HG03442 (cell line): ENCODE results near the gene SLC9A6.
"Not testable (repeated sequence)": the region's sequence is repeated elsewhere in the genome, so short reads cannot be mapped to it uniquely, and the experiment has no call there.

ENCODE experiments used
- ATAC-seq: cut with Tn5 transposase; IDR thresholded peaks from one replicate; pipeline ENCODE4 v1.9.1; 2021; ENCODE audit warnings: mild to moderate bottlenecking, moderate library complexity; ENCODE audit not compliant: unreplicated experiment

SLC9A6 gene

DNA sequence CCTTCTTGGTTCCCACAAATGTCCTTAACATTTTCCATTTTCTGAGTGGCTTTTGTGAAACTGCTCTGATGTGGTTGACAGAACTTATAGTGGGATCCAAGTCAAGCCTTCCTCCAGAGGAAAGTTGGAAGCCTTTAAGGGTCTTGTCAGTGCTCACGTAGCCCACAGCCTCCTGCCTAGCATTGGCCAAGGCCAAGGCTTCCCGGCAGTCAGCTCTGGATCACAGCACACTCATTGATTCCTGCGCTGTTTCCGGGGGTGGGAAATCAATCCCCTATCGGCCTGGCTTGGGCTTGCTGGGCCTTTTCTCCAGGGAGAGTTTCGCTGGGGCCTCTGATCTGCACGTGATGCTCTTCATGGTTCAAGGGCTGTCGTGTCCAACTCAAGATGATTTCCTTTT, 76.1 kb downstream of the SLC9A6 start:
- ATAC-seq, result no peak

DNA sequence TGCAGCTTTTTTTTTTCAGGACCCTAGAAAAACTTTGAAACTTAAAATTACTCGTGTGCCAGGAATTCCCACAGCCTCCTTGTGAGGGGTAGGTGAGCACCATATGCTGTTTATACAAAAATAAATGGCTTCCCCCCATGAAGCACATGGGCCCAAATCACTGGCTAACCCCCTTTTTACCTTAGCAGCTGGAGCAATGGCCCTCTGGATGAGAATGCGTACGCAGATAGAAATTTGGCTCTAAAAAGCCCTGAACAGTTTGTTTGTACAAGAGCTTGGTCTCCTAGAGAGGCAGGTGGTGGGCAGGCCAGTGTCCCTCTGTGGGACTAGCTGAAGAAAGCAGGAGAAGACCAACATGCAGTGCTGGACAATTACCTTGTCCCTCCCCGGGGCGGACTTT, 76.5 kb downstream of the SLC9A6 start:
- no peak for ATAC-seq

DNA sequence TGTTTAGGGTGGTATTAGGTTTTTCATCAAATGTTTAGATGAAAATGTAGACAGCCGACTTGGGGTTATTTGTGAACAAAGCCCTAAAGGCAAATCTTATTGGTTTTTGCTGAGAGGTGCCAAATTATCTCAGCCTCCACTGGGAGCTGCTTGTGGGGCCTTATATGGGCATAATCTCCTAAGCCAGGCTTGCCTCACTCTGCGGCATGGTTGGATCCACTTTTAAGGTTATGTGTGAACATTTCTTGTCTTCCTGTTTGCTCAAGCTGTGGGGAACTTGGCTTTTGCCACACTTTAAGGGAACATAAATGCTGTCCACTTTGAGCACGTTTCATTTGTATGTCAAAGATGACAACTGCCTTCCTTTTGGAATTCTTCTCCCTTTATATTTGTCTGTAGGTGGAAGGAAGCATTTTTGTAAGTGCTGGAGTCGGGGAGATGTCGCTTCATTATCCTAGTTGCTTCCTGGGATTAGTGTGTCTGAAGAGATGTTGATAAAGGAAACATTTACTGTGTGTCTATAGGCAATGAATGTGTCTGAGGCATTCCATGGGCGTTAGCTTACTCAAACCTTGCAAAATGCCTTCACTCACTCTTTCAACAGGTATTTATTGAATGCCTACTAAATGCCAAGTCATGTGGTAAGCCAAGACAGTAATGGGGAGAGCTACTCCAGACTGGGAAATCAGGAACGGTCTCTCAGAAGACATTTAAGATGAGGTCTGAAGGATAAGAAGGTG, 78.3 kb downstream of the SLC9A6 start:
- ATAC-seq, result no peak

DNA sequence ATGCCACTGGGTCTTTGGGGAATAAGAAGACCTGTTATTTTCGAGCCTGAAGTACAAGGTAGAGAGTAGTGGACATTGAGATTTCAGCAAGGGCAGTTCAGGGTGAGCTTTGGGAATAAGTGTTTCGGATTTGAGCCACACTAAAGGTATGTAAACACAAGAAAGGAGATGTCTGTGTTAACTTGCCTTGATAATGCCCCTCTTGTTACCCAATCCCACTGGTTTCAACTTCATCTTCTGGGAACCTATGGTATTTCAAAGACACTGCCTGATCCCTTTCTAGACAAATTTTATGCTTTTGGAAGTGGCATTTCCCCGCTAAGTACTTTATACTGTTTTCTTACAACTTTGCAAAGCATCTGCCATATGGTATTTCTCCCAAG, 79.4 kb downstream of the SLC9A6 start:
- ATAC-seq, result no peak

DNA sequence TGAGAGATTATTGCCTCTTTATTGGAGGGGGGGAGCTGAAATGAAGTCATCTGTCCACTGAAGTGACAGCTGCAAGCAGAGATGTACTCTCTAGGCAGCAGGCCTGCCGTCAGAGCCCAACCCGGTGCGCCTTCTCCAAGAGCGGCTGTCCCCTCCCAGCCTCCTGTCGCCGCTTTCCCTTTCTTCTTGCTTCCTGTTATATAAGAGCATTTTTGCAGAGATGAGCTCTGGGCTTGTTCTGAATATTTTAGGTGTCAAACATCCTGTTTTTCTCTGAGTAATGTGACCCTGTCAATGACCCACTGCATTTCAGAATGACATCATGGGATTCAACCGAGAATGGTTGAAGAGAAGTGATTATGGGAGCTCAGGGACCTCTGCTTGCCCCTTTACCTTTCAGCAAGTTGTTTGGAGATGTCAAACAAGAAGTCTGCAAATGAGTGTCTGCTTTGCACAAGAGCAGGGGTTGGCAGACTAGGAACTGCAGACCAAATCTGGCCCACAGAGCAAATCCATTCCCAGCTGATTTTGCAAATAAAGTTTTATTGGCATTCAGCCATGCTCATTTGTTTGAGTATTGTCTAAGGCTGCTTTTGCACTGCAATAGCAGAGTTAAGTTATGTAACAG, 79.9 kb downstream of the SLC9A6 start:
- ATAC-seq, result no peak

DNA sequence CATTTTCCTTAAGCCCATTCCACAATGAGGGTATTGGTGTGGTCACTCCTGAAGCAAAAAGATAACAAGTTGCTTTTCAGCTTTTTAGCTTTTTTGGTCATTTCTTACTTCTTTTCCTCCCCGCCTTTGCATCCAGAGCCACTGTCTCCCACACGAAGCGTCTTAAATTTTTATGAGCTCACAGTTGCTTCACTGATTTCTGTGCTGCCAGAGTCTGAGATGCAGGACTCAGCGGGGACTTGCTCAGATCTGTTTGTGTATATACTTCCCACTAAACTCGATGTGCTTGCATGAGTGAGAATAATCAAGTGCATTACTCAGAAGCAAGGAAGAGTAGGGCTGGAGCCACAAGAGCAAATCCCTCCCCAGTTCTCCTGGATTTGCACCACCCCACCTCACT, 81.9 kb downstream of the SLC9A6 start:
- no peak for ATAC-seq

DNA sequence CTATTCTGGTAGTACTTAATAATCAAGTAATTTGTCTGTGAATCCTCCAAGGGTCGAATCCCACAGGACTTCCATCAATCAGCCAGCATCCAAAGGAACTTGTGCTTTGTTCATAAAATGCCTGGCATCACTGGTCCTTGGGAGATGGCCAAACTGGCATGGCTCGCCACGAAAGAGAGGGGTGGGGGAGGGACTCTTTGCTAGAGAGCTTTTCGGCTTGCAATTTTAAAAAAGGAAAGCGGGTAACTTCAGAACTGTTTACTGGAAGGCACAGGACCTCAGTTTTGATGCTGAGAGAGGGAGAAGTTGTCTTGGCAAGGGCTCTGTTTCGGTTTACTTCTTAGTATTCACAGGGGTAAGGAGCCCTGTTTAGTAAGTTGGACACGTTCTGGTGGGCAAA, 82.7 kb downstream of the SLC9A6 start:
- ATAC-seq, result no peak

DNA sequence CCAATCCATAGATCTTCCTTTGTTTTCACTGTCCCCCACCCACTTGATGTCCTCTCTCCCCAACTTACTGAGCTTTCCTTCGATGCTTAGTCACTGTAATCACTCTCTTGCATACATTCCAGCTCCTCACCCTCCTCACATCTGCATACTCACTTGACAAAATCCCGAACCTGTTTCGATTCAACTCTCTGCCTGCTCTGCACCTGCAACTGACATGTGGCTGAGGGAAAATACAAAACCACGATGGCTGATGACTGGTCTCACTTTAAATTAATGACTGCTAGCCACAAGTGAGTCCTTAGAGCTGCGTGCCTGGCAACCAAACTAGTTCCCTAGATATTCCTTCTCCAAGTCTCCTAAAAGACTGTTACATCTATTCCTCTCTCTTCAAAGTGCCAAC, 91.7 kb downstream of the SLC9A6 start:
- no peak for ATAC-seq

DNA sequence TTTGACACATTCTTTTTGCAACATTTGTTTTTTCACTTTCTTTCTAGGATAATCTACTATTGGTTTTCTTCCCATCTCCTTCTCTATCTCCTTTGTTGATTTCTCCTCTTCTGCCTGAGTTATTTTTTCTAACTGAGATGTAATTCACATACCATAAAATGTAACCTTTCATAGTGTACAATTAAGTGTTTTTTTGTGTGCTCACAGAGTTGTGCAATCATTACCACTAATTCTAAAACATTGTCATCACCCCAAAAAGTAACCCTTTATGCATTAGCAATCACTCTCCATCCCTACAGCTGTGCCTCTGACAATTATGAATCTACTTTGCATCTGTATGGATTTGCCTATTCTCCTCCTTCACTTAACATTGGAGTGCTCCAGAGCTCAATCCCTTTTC, 95.5 kb downstream of the SLC9A6 start:
- ATAC-seq, result no peak

DNA sequence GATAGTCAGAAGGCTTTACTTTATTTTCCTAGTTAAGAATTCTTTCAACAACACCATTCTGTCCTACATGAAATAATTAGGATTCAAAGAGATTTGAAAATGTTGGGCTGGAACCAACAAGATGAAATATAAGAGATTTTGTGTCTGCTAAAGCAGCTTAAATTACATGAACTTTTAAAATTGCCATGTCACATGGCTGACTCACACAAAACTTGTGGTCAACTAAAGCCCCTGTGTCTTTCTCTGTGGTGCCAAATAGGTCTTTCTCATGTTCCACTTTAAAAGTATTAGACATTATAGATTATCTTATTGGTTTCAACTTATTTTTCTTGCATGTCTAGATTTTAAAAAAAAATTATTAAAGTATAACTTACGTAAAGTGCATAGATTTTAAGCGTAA, 101.3 kb downstream of the SLC9A6 start:
- ATAC-seq, result no peak

DNA sequence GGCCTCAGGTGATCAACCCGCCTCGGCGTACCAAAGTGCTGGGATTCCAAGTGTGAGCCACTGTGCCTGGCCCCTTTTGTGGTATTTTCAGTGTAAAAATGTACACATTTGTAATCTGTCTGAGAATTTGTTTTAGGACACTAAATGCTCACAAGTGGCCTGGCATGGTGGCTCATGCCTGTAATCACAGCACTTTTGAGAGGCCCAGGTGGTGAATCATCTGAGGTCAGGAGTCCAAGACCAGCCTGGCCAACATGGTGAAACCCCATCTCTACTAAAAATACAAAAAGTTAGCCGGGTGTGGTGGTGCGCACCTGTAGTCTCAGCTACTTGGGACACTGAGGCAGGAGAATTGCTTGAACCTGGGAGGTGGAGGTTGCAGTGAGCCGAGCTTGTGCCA, 106.7 kb downstream of the SLC9A6 start:
- ATAC-seq, result not testable (repeated sequence)

DNA sequence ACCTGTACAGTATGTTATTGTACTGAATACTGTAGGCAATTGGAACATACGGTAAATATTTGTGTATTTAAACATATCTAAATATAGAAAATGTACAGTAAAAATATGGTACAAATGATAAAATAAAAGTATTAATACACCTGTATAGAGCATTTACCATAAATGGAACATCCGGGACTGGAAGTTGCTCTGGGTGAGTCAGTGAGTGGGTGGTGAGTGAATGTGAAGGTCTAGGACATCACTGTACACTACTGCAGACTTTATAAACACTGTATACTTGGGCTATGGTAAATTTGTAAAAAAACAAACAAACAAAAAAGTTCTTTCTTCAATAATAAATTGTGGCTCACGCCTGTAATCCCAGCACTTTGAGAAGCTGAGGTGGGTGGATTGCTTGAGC, 109.7 kb downstream of the SLC9A6 start:
- no peak for ATAC-seq
